Smooth muscle cell of trachea (primary cell): ENCODE data around the gene ZNF428. TPM values are rescaled to one million over a fixed set of nuclear protein-coding genes. Genes with fewer than 3 reads are reported as not detected.

ENCODE experiments used
- total RNA-seq: library from RNA; depleted of rRNA; stranded (reverse); fragments of >200 nt; gene quantifications from 2 replicates; pipeline ENCODE4 v1.2.1, GENCODE V29; 2014

Gene ZNF428
- 27.8 and 50.4 TPM in 2 replicates for total RNA-seq

DNA sequence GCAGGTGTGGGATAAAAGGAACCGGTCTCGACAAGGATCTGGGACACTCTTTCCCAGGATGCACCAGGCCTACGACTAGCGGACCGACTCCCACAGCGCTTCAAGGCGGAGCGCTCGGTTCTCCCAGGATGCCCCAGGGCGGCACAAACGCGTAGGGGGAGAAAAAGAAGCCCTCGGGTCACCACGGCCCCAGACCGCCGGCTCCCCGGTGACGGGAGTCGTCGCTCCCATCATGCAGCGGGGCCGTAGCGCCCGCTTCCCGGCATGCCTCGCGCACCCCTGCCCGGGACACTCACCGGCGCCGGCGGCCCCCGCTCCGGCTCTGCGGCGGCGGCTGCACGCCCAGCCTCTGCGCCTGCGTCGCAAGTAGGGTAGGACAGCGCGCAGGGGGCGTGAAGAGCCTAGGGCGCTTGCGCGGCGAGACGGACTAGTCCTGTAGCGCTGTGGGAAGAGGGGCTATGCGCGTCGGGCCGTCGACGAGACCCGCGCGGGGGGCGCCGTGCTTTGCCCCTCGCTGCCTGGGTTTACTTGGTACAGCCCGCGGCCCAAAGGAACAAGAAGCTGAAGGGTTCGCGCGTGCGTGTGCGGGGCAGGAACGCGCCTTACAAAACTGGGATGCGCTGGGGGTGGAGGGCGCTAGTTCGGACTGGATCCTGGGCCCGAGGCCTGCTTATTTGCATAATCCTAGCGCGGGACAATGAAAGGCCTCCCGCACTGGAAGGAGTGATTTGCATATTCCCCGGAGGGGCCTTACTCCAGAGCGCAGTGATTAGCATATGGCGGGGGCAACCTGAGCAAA lies at the start of gene ZNF428:
ZNF428 (minus strand) TSS at position 368 of the 799 bp plus-strand sequence. CDS start 5,325 bp downstream, outside the sequence.

GRCh38 chr19:43639519-43640423 lies 20.3 kb upstream of the ZNF428 start, which contains the start of gene CADM4:
Gene CADM4, minus strand, starts transcription at chr19:43639850. Its CDS starts 60 bp downstream, at chr19:43639790.

GRCh38 chr19:43611788-43612187 lies 7.6 kb downstream of the ZNF428 start, which contains the start of gene SRRM5:
Gene SRRM5, plus strand, starts transcription at chr19:43612088. Its CDS starts 34 bp downstream, at chr19:43612122.

DNA sequence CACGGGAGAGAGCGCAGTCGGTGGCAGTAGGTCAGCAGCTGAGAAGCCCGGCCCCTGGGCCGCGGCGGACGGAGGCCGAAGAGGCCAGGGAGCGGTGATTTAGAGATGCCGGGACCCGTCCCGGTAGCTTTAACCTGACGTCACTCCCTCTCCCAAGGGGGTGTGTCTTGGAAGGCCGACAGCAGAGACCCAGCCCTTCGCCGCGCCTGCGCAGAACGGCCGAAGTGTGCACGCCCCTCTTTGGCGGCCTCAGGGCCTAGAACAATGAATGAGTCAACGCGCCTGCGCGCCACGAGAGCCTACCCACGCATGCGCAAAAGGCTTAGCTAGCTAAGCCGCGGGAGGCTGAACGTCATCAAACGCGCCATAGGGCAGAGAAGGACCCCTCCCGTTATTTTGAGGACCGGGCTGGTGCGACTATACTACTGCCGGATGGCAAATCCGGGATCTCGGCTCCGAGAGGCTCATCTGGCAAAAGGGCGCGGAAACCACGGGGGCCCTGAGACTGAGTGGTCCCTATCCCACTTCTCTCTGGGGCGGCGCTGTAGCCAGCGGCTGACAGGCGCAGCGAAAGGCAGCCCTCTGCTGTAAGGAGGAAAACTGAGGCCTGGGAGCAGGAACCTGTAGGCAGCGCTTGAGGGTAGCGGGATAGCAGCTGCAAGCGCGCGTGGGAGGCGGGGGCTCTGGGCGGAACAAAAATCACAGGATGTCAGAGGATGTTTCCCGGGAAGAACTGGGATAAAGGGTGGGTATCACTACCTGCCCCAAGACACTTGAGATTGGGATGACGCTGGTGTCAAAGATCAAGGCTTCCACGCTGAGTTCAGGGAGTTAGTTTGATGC lies 23.2 kb downstream of the ZNF428 start, which contains the start of the genes IRGQ and ZNF576:
IRGQ (minus strand) TSS at position 136 of the 843 bp plus-strand sequence. CDS start 796 bp downstream, outside the sequence.
ZNF576 (plus strand) TSS at position 597 of the 843 bp plus-strand sequence. CDS start 514 bp downstream, outside the sequence.

DNA sequence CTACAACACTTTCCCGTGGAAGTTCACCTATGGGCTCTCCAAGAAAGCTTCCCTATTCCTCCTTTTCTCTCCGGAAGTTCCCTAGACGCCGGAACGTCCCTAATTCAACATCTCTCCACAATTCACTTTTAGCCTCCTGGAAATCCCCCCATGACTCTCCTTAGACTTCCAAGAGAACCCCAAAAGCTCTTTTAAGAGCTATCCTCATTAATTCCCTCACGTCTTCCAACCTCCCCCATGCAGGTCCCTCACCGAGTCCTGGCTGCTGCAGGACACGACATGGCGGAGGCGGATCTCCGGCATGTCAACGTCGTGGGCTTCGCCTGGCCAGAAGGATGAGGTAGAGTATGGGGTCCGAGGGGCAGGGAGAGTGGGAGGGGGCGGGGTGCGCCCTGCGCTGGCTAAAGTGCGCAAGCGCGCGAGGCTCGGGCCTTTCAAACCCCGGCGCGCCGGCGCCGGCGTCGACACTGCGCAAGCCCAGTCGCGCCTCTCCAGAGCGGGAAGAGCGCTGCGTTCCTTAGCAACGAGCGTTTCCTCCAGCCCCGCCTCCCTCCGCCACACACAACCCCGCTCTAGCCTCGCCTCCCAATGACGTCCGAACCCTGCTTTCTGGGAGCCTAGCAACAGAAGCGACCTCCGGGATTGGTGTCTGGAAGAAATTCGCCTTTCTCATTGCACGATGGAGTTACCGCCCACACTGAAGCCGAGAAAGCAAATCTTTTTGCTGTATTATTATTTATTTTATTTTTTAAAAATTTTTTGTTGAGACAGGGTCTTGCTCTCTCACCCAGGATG lies 44.1 kb downstream of the ZNF428 start, which contains the start of the genes PINLYP and XRCC1:
PINLYP (plus strand) TSS at position 646 of the 795 bp plus-strand sequence. CDS start 1,391 bp downstream, outside the sequence.
XRCC1 (minus strand) TSS at position 372 of the 795 bp plus-strand sequence; CDS start at position 303, 69 bp downstream.

Other genes starting within 250 kb of the ZNF428 start
- not detected in 2 replicates for gene TEX101, start 204.7 kb downstream of the ZNF428 start, total RNA-seq
- gene LYPD3, start 154.0 kb downstream of the ZNF428 start, total RNA-seq: 0.17 and 0.44 TPM in 2 replicates
- 22.7 and 36.1 TPM in 2 replicates for gene PHLDB3, start 114.9 kb downstream of the ZNF428 start, total RNA-seq
- gene ETHE1, start 92.4 kb downstream of the ZNF428 start, total RNA-seq: 118 and 122 TPM in 2 replicates
- 0.29 and 0.66 TPM in 2 replicates for gene ZNF575, start 86.4 kb downstream of the ZNF428 start, total RNA-seq
- gene XRCC1, start 44.1 kb downstream of the ZNF428 start, total RNA-seq: 13.9 and 21.7 TPM in 2 replicates
- gene PINLYP, start 43.8 kb downstream of the ZNF428 start, total RNA-seq: 2.0 and 8.1 TPM in 2 replicates
- 11.4 and 11.8 TPM in 2 replicates for gene IRGQ, start 23.5 kb downstream of the ZNF428 start, total RNA-seq
- 9.3 and 13.4 TPM in 2 replicates for gene ZNF576, start 23.0 kb downstream of the ZNF428 start, total RNA-seq
- gene SRRM5, start 7.5 kb downstream of the ZNF428 start, total RNA-seq: 0.17 TPM in 1 of 2 replicates, not detected in the other
- gene CADM4, start 20.2 kb upstream of the ZNF428 start, total RNA-seq: 3.8 and 11.6 TPM in 2 replicates
- gene PLAUR, start 50.5 kb upstream of the ZNF428 start, total RNA-seq: 62.7 and 90.9 TPM in 2 replicates
- gene IRGC, start 96.4 kb upstream of the ZNF428 start, total RNA-seq: under 0.01 TPM in 1 of 2 replicates, not detected in the other
- gene SMG9, start 135.3 kb upstream of the ZNF428 start, total RNA-seq: 8.6 and 9.3 TPM in 2 replicates
- gene KCNN4, start 161.3 kb upstream of the ZNF428 start, total RNA-seq: 1.0 and 2.6 TPM in 2 replicates
- 1.7 TPM in 1 of 2 replicates, not detected in the other for gene LYPD5, start 182.8 kb upstream of the ZNF428 start, total RNA-seq
- gene ZNF283, start 207.7 kb upstream of the ZNF428 start, total RNA-seq: 12.6 and 16.6 TPM in 2 replicates